CD1c-positive myeloid dendritic cell (primary cell): ENCODE measurements around the gene STBD1.
"Not testable (repeated sequence)": the region's sequence is repeated elsewhere in the genome, so short reads cannot be mapped to it uniquely, and the experiment has no call there.

Experiments used
- DNase-seq: peaks from one replicate; pipeline ENCODE4 v3.0.0-alpha.2; 2016; ENCODE audit errors: extremely low spot score

STBD1 gene

GRCh38 chr4:76305971-76306881 lies at the start of gene STBD1:
STBD1 (plus strand) TSS chr4:76306733; CDS start chr4:76306770, 37 bp downstream.
- DNase-seq, result peak; percentile 75

GRCh38 chr4:76256968-76257367 lies 49.6 kb upstream of the STBD1 start:
- DNase-seq, result no peak

GRCh38 chr4:76257824-76258223 lies 48.7 kb upstream of the STBD1 start:
- DNase-seq, result no peak

- no peak for DNase-seq
Observed at GRCh38 chr4:76260571-76260970, 46.0 kb upstream of the STBD1 start.

- DNase-seq, result no peak
Observed at GRCh38 chr4:76265631-76266218, 40.8 kb upstream of the STBD1 start.

- DNase-seq, result no peak
Observed at GRCh38 chr4:76266627-76267026, 39.9 kb upstream of the STBD1 start.

GRCh38 chr4:76267811-76268210 lies 38.7 kb upstream of the STBD1 start:
- DNase-seq, result no peak

- no peak for DNase-seq
Observed at GRCh38 chr4:76270244-76271175, 36.0 kb upstream of the STBD1 start.

- DNase-seq, result no peak
Observed at GRCh38 chr4:76271248-76271647, 35.3 kb upstream of the STBD1 start.

GRCh38 chr4:76272073-76272472 lies 34.5 kb upstream of the STBD1 start:
- no peak for DNase-seq

GRCh38 chr4:76272582-76272981 lies 34.0 kb upstream of the STBD1 start:
- DNase-seq, result no peak

GRCh38 chr4:76272999-76273398 lies 33.5 kb upstream of the STBD1 start:
- DNase-seq, result no peak

GRCh38 chr4:76275486-76276124 lies 30.9 kb upstream of the STBD1 start:
- DNase-seq, result no peak

GRCh38 chr4:76276813-76277212 lies 29.7 kb upstream of the STBD1 start:
- DNase-seq, result no peak

GRCh38 chr4:76277667-76278066 lies 28.9 kb upstream of the STBD1 start:
- no peak for DNase-seq

GRCh38 chr4:76278583-76278982 lies 27.9 kb upstream of the STBD1 start:
- no peak for DNase-seq

- no peak for DNase-seq
Observed at GRCh38 chr4:76279462-76279861, 27.1 kb upstream of the STBD1 start.

GRCh38 chr4:76280488-76281441 lies 25.8 kb upstream of the STBD1 start:
- DNase-seq, result no peak

GRCh38 chr4:76281594-76281993 lies 24.9 kb upstream of the STBD1 start:
- DNase-seq, result not testable (repeated sequence)

GRCh38 chr4:76282941-76283689 lies 23.4 kb upstream of the STBD1 start:
- no peak for DNase-seq
